Astrocyte (in vitro differentiated cells and primary cell): ENCODE measurements around the gene WNK4. TPM values are rescaled to one million over a fixed set of nuclear protein-coding genes. Genes with fewer than 3 reads are reported as not detected.

Experiments used
- DNase-seq: peaks from one replicate; pipeline ENCODE4 v3.0.0-alpha.2; 2010; ENCODE audit warnings: low read depth
- FAIRE-seq: peaks from 2 replicates; lab custom pipeline; 2011; peaks lifted over from hg19 to GRCh38; lab: Jason Lieb, UNC
- H2AFZ ChIP-seq: 2 replicates; pipeline ENCODE4 v1.6.0; 2012; ENCODE audit warnings: low read depth, low read length, inconsistent platforms
- H3K27ac ChIP-seq: 2 replicates; pipeline ENCODE4 v1.5.1; 2011; ENCODE audit warnings: low read depth, low read length, inconsistent platforms
- H3K27me3 ChIP-seq: 2 replicates; pipeline ENCODE4 v1.6.0; 2011; ENCODE audit warnings: low read length, inconsistent platforms; ENCODE audit not compliant: insufficient read depth
- H3K36me3 ChIP-seq: 2 replicates; pipeline ENCODE4 v1.5.1; 2011; ENCODE audit warnings: low read length, inconsistent platforms; ENCODE audit not compliant: insufficient read depth
- H3K4me1 ChIP-seq: 2 replicates; pipeline ENCODE4 v1.5.1; 2011; ENCODE audit warnings: low read length, inconsistent platforms; ENCODE audit not compliant: insufficient read depth
- H3K4me2 ChIP-seq: 2 replicates; pipeline ENCODE4 v1.6.0; 2012; ENCODE audit warnings: low read length, inconsistent platforms
- H3K4me3 ChIP-seq: 2 replicates; pipeline ENCODE4 v1.5.1; 2011; ENCODE audit warnings: low read depth, mild to moderate bottlenecking, low read length, inconsistent platforms; ENCODE audit not compliant: insufficient read depth
- H3K79me2 ChIP-seq: 2 replicates; pipeline ENCODE4 v1.6.0; 2012; ENCODE audit warnings: mild to moderate bottlenecking, low read length, inconsistent platforms; ENCODE audit not compliant: insufficient read depth
- H3K9ac ChIP-seq: 2 replicates; pipeline ENCODE4 v1.6.0; 2012; ENCODE audit warnings: mild to moderate bottlenecking, low read length, inconsistent platforms
- H3K9me3 ChIP-seq: 2 replicates; pipeline ENCODE4 v1.5.1; 2012; ENCODE audit warnings: low read depth, mild to moderate bottlenecking, low read length, inconsistent platforms; ENCODE audit not compliant: insufficient read depth
- H4K20me1 ChIP-seq: 2 replicates; pipeline ENCODE4 v1.6.0; 2012; ENCODE audit warnings: low read length, inconsistent platforms; ENCODE audit not compliant: insufficient read depth
- H3K27ac Mint-ChIP-seq: one replicate; pipeline ENCODE4 v1.8.0; 2021; ENCODE audit warnings: mild to moderate bottlenecking, mixed read lengths; ENCODE audit not compliant: unreplicated experiment
- H3K27me3 Mint-ChIP-seq: one replicate; pipeline ENCODE4 v1.8.0; 2021; ENCODE audit warnings: low read depth, mixed read lengths; ENCODE audit not compliant: unreplicated experiment
- H3K36me3 Mint-ChIP-seq: one replicate; pipeline ENCODE4 v1.8.0; 2021; ENCODE audit warnings: low read depth, mixed read lengths; ENCODE audit not compliant: unreplicated experiment
- H3K4me1 Mint-ChIP-seq: one replicate; pipeline ENCODE4 v1.8.0; 2021; ENCODE audit warnings: low read depth, mixed read lengths; ENCODE audit not compliant: unreplicated experiment
- H3K4me3 Mint-ChIP-seq: one replicate; pipeline ENCODE4 v1.8.0; 2021; ENCODE audit warnings: mild to moderate bottlenecking, moderate library complexity, mixed read lengths; ENCODE audit not compliant: unreplicated experiment
- H3K9me3 Mint-ChIP-seq: one replicate; pipeline ENCODE4 v1.8.0; 2021; ENCODE audit warnings: mild to moderate bottlenecking, mixed read lengths; ENCODE audit not compliant: unreplicated experiment
- CTCF ChIP-seq: IDR thresholded peaks from 2 replicates; pipeline ENCODE4 v1.5.1; 2011; ENCODE audit warnings: low read depth, mild to moderate bottlenecking, inconsistent platforms, low read length, moderate library complexity; ENCODE audit not compliant: insufficient read depth
- EZH2 ChIP-seq: IDR thresholded peaks from 2 replicates; pipeline ENCODE4 v1.6.1; 2012; ENCODE audit warnings: mild to moderate bottlenecking, low read length, inconsistent platforms; ENCODE audit not compliant: insufficient read depth
- total RNA-seq: library from RNA; stranded (reverse); gene quantifications from 2 replicates; pipeline ENCODE4 v1.2.1, GENCODE V29; 2021

The WNK4 gene
- total RNA-seq, 1 donor from 2014 or later = 34.8 TPM

DNA sequence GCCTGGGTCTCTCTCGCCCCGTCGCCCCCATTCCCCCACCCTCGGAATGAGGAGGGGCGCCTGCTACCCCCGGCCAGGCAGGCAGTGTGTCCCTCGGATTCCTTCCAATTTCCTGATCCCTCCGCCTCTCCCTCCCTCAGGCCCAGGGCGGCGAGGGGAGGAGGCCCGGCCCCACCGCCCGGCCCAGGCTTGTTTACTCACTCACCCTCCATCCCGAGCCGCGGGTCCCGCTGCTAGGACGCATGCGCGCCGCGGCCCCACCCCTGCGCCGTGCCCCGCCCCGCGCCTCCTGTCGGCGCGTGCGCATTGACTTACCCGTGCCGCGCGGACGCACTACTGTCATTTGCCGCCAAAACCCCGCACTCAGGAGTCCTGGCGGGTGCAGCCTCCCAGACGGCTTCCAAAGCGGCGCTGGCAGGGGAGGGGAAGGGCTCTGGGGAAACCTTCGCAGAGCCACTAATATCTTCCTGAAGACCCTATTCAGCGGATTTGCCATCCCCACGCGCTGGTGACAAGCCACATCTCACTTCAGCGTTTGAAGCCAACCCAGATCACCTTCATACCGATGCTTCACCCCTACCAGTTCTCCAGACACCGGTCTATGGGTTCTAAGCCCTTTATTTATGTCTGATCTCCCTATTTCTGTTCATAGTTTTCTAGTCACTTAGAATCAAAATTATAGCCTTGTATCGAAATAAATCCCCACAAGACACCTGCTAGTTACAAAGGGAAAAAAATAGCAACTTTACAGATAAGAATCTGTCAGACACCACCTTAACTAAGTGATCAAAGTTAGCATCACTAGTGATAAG, 35.4 kb upstream of the WNK4 start, which contains the start of gene EZH1:
Gene EZH1 (minus strand): TSS at position 235 of the 812 bp plus-strand sequence. CDS start 16,099 bp downstream, outside the sequence.
- Histone ChIP-seq H3K9ac (peak within 1 kb of the TSS; percentile 89), H3K4me1 (peaks cover 10% of the 10 kb centered on the region), H3K36me3 (no peaks in the 10 kb centered on the region), H2AFZ (peak within 1 kb of the TSS; percentile 94), H3K4me3 (peak within 1 kb of the TSS; percentile 85), H3K79me2 (peaks cover 18% of the 10 kb centered on the region), H3K4me2 (peak within 1 kb of the TSS; percentile 99), H4K20me1 (no peaks in the 10 kb centered on the region), H3K27ac (peak within 1 kb of the TSS; percentile 88), H3K9me3 (peaks cover 3% of the 10 kb centered on the region), H3K27me3 (peaks cover 7% of the 10 kb centered on the region)
- Mint-ChIP-seq H3K4me1 (peaks cover 5% of the 10 kb centered on the region), H3K36me3 (no peaks in the 10 kb centered on the region), H3K9me3 (no peaks in the 10 kb centered on the region), H3K27me3 (peaks cover 2% of the 10 kb centered on the region), H3K27ac (peak within 1 kb of the TSS; percentile 85), H3K4me3 (peak within 1 kb of the TSS; percentile 98)
- peak; percentile 66 for DNase-seq
- TF ChIP-seq EZH2 (no peak), CTCF (no peak)
- FAIRE-seq = no peak

DNA sequence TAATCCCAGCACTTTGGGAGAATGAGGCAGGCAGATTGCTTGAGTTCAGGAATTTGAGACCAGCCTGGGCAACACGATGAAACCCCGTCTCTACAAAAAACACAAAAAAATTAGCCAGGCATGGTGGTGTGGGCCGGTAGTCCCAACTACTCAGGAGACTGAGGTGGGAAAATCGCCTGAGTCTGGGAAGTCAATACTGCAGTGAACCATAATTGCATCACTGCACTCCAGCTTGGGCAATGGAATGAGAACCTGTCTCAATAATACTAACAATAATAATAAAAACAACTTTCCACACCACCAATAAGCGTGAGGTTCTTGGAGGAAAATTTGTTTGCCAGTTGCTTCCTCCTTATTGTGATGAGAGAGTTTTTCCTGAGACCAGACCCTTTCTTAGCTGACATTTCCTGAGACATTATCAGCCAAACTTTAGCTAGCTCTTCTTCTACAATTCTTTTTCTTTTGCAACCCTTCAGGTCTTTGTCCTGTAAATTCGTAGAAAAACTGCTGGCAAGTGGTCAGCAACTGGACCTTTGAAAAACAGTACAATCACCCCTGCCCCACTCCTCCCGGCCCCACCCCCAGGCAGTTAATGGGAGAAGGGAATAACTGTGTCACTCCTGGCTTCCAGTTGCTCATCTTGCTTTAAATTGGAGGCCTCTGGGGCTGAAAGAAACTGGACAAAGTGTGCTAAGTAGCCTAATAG, 32.1 kb upstream of the WNK4 start:
- DNase-seq (no peak), FAIRE-seq (no peak)
- H2AFZ ChIP-seq = no peak overlapping the region
- H3K36me3 ChIP-seq = no peaks in the 10 kb centered on the region
- H3K79me2 ChIP-seq = peaks cover 10% of the 10 kb centered on the region
- peaks cover 3% of the 10 kb centered on the region for H3K9me3 ChIP-seq
- no peaks in the 10 kb centered on the region for H4K20me1 ChIP-seq
- Mint-ChIP-seq H3K36me3 (no peaks in the 10 kb centered on the region), H3K4me1 (peaks cover 5% of the 10 kb centered on the region), H3K9me3 (no peaks in the 10 kb centered on the region), H3K27ac (no peak overlapping the region), H3K27me3 (peaks cover 11% of the 10 kb centered on the region), H3K4me3 (no peak overlapping the region)
- H3K4me3 ChIP-seq = no peak overlapping the region
- no peak overlapping the region for H3K27ac ChIP-seq
- H3K9ac ChIP-seq = no peak overlapping the region
- H3K4me1 ChIP-seq = peaks cover 10% of the 10 kb centered on the region
- TF ChIP-seq EZH2 = no peak
- no peak for TF ChIP-seq CTCF
- H3K27me3 ChIP-seq = peaks cover 7% of the 10 kb centered on the region
- H3K4me2 ChIP-seq = no peak overlapping the region
